Peyer's patch (tissue), 4 donors: ENCODE measurements around the gene HEY2.

Experiments
- CTCF ChIP-seq, 6 experiments: fragments of 450-650 bp in 4 of 6; fragments of 200-600 bp in 2 of 6; sonication (generic) in 1 of 6; IDR thresholded peaks; one replicate each; pipeline ENCODE4 v1.5.1; 2017 to 2019; ENCODE audit warnings: antibody characterized with exemption in 6 of 6, mild to moderate bottlenecking in 3 of 6, moderate library complexity in 1 of 6
- POLR2A ChIP-seq, 2 donors: fragments of 450-650 bp; IDR thresholded peaks; one replicate each; pipeline ENCODE4 v1.5.1; 2017; ENCODE audit warnings: antibody characterized with exemption in 2 of 2, mild to moderate bottlenecking in 2 of 2, moderate library complexity in 2 of 2

- TF ChIP-seq CTCF (IDR thresholded peaks at IDR 0.05), result no peak
- TF ChIP-seq POLR2A (IDR thresholded peaks at IDR 0.05), result no peak
These were observed 24.2 kb downstream of the HEY2 start for GRCh38 chr6:125773387-125774341.
